Left ventricle myocardium inferior (tissue), 1 donor: ENCODE results near the gene AK4. TPM values are rescaled to one million over a fixed set of nuclear protein-coding genes. Genes with fewer than 3 reads are reported as not detected.
"Not testable (repeated sequence)": the region's sequence is repeated elsewhere in the genome, so short reads cannot be mapped to it uniquely, and the experiment has no call there.

Source experiments
- DNase-seq: peaks from one replicate; pipeline ENCODE4 v3.0.0-alpha.2; 2020
- H3K27ac ChIP-seq: fragments of 200-600 bp; replicated peaks from 2 replicates; pipeline ENCODE4 v1.8.0; 2021
- H3K27me3 ChIP-seq: fragments of 200-600 bp; 2 replicates; pipeline ENCODE4 v1.8.0; 2021; ENCODE audit warnings: low read depth
- H3K36me3 ChIP-seq: fragments of 200-600 bp; 2 replicates; pipeline ENCODE4 v1.8.0; 2021
- H3K4me1 ChIP-seq: fragments of 200-600 bp; 2 replicates; pipeline ENCODE4 v1.8.0; 2021
- H3K4me3 ChIP-seq: fragments of 200-600 bp; 2 replicates; pipeline ENCODE4 v1.8.0; 2021; ENCODE audit warnings: mild to moderate bottlenecking, moderate library complexity
- H3K9me3 ChIP-seq: fragments of 200-600 bp; replicated peaks from 2 replicates; pipeline ENCODE4 v1.8.0; 2021
- CTCF ChIP-seq: fragments of 200-600 bp; IDR thresholded peaks from 2 replicates; pipeline ENCODE4 v1.8.0; 2021; ENCODE audit warnings: antibody characterized with exemption, mild to moderate bottlenecking, borderline replicate concordance
- intact Hi-C: fragments of 100-400 bp; cut with micrococcal nuclease; formaldehyde crosslinking; loops from one replicate; pipeline ENCODE4 v1.11.0; 2022
- total RNA-seq: library from RNA; stranded (reverse); fragmentation: NEBNext Ultra II Directional; extraction: Animal tissue kit (Norgen Biotek cat#: 25700); gene quantifications from one replicate; pipeline ENCODE4 v1.2.1, GENCODE V29; 2021
- donor health status: DM: no; HTN: yes; CAD: no; lungs with severe emphysema.

Gene AK4
- total RNA-seq, 1 donor from 2014 or later: 168 TPM

- Histone ChIP-seq H3K4me3 (peak overlapping the region; percentile 92), H3K36me3 (no peaks in the 10 kb centered on the region), H3K27me3 (no peaks in the 10 kb centered on the region), H3K4me1 (peaks cover 71% of the 10 kb centered on the region), H3K27ac (peak overlapping the region; percentile 93), H3K9me3 (no peaks in the 10 kb centered on the region)
- no peak for TF ChIP-seq CTCF
- intact Hi-C loops: no loop called here
- DNase-seq: no peak
Observed at GRCh38 chr1:65150583-65151263, 2.7 kb downstream of the AK4 start.

- TF ChIP-seq CTCF: no peak
- Histone ChIP-seq H3K4me1 (peaks cover 71% of the 10 kb centered on the region), H3K4me3 (no peak overlapping the region), H3K27ac (peak overlapping the region; percentile 93), H3K36me3 (no peaks in the 10 kb centered on the region), H3K27me3 (no peaks in the 10 kb centered on the region), H3K9me3 (no peaks in the 10 kb centered on the region)
- intact Hi-C loops: no loop called here
- DNase-seq: no peak
Observed at GRCh38 chr1:65151641-65152040, 3.6 kb downstream of the AK4 start.

- intact Hi-C loops: no loop called here
- no peaks in the 10 kb centered on the region for H3K27me3 ChIP-seq
- peaks cover 67% of the 10 kb centered on the region for H3K4me1 ChIP-seq
- no peak for DNase-seq
- H3K27ac ChIP-seq: peak overlapping the region; percentile 58
- no peak for TF ChIP-seq CTCF
- no peak overlapping the region for H3K4me3 ChIP-seq
- no peaks in the 10 kb centered on the region for H3K9me3 ChIP-seq
- no peaks in the 10 kb centered on the region for H3K36me3 ChIP-seq
Observed at GRCh38 chr1:65153635-65154034, 5.6 kb downstream of the AK4 start.

DNA sequence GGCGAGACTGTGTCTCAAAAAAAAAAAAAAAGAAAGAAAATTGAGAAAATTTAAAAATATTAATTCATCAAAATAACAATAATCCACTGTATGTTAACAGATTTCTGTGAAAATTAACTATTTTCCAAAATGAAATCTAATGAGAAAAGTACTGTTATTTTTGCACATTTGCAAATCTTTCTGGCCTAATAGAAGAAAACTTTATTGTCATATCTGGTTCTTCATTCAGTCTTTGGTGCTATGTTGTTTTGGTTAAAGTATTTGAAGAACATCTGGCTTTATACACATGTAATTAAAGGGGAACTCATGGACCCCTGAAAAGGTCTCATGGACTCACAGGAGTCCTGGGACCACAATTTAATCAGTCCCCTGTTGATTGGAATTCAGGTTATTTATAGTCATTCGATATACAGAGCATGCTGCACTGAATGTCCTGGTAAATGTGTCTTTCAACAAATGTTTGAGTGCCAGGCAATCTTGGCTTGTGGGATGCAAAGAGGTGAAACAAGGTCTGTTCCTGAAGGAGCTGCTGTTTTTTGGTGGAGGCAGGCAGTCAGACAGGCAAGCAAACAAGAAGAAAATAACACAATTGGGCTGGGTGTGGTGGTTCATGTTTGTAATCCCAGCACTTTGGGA, 9.0 kb downstream of the AK4 start:
- no peak for DNase-seq
- no peaks in the 10 kb centered on the region for H3K9me3 ChIP-seq
- H3K4me1 ChIP-seq: peaks cover 48% of the 10 kb centered on the region
- no peak for TF ChIP-seq CTCF
- intact Hi-C loops: no loop called here
- H3K4me3 ChIP-seq: no peak overlapping the region
- no peaks in the 10 kb centered on the region for H3K36me3 ChIP-seq
- peak overlapping the region; percentile 58 for H3K27ac ChIP-seq
- no peaks in the 10 kb centered on the region for H3K27me3 ChIP-seq

DNA sequence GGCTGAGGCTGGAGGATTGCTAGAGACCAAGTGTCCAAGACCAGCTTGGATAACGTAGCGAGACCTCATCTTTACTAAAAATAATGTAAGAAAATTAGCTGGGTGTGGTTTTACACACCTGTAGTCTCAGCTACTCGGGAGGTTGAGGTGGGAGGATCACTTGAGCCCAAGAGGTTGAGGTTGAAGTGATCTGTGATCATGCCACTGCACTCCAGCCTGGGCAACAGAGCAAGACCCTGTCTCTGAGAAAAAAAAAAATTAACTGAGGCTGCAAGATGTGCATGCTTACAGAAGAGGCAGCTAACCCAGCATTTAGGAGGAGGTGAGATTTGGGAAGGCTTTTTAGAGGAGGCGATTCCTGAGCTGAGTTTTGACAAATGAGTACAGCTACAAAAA, 9.5 kb downstream of the AK4 start:
- Histone ChIP-seq H3K9me3 (no peaks in the 10 kb centered on the region), H3K27ac (peak overlapping the region; percentile 58), H3K4me1 (peaks cover 46% of the 10 kb centered on the region), H3K4me3 (no peak overlapping the region), H3K36me3 (no peaks in the 10 kb centered on the region), H3K27me3 (no peaks in the 10 kb centered on the region)
- DNase-seq: no peak
- TF ChIP-seq CTCF: no peak
- intact Hi-C loops: no loop called here

- Histone ChIP-seq H3K4me1 (peaks cover 52% of the 10 kb centered on the region), H3K27ac (peak overlapping the region; percentile 58)
- H3K36me3 ChIP-seq, H3K4me3 ChIP-seq, H3K9me3 ChIP-seq, intact Hi-C loops, DNase-seq, H3K27me3 ChIP-seq: not testable (repeated sequence)
Observed at GRCh38 chr1:65159291-65159688, 11.3 kb downstream of the AK4 start.
